Measurements from ENCODE around the gene PPP1R12C.

Gene PPP1R12C

DNA sequence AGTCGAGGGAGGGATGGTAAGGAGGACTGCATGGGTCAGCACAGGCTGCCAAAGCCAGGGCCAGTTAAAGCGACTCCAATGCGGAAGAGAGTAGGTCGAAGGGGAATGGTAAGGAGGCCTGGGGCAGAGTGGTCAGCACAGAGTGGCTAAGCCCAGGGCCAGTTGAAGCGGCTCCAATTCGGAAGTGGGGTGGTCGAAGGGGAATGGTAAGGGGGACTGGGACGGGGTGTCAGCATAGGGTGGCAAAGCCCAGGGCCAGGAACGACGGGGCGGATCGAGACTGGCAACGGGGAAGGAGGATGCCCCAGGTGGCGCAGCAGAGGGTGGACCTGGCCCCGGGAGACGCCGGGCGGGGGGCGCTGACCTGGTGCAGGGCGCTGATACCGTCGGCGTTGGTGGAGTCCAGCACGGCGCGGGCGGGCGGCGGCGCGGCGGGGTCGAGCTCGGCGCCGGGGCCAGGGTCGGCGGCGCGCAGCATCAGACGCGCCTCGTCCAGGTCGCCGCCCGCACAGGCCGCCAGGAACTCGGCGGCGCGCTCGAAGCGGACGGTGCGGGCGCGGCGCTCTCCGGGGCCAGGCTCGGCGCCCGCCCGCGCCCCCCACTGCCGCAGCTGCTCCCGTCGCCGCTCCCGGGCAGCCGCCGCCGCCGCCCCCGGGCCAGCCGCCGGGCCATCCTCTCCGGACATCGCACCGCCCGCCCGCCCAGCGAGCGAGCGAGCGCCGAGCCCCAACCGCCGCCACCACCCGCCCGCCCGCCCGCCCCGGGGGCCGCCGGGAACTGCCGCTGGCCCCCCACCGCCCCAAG, at the start of gene PPP1R12C:
TSS of gene PPP1R12C (minus strand) at position 779 of the 804 bp plus-strand sequence. CDS start at position 685, 94 bp downstream.
- TF ChIP-seq, protein P1, sequence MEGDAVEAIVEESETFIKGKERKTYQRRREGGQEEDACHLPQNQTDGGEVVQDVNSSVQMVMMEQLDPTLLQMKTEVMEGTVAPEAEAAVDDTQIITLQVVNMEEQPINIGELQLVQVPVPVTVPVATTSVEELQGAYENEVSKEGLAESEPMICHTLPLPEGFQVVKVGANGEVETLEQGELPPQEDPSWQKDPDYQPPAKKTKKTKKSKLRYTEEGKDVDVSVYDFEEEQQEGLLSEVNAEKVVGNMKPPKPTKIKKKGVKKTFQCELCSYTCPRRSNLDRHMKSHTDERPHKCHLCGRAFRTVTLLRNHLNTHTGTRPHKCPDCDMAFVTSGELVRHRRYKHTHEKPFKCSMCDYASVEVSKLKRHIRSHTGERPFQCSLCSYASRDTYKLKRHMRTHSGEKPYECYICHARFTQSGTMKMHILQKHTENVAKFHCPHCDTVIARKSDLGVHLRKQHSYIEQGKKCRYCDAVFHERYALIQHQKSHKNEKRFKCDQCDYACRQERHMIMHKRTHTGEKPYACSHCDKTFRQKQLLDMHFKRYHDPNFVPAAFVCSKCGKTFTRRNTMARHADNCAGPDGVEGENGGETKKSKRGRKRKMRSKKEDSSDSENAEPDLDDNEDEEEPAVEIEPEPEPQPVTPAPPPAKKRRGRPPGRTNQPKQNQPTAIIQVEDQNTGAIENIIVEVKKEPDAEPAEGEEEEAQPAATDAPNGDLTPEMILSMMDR (IDR thresholded peaks at IDR 0.05) = no peak; the same call in 1 of the 2 replicates
- TF ChIP-seq ZFX (IDR thresholded peaks at IDR 0.05; ENCODE audit: borderline replicate concordance) = no peak
- peak within 1 kb of the TSS; percentile 76 for H3K27ac ChIP-seq

DNA sequence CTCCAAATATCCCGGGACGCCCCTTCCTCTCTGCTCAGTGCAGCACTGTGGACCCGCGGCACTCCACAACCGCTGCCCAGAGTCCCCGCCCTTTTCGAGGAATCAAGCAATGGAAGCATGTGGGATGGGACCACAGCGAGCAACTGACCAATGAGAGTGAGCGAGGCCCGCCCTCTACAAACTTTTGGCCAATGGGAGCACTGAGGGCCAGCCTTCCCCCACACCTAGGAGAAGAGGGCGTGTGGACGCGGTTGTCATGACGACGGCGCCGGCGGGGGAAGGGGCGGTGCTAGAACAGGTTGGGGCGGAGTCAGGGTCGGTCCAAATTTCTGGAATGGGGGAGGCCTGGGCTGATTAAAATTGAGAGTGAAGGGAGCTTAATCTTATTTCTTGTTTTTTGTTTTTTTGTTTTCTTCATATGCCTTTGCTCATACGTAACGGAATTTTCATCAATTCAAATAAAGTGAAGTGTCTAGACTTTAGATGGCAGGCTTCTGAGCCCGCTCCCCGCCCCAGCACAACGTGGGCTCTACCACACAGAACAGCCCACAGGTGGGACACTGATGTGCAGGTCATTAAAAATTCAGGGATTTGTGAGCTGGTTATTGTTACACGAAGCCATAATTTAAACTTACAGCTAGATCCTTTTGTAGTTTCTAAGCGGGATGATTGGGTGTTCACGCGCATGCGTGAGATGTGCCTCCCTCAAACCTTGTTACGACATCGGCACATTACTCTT, 49.3 kb upstream of the PPP1R12C start, which contains the start of gene DNAAF3:
TSS of gene DNAAF3 (minus strand) at position 84 of the 739 bp plus-strand sequence. CDS start 200 bp downstream, outside the sequence.
- no peak for TF ChIP-seq ZFX (IDR thresholded peaks at IDR 0.05; ENCODE audit: borderline replicate concordance)
- H3K27ac ChIP-seq = peak within 1 kb of the TSS; percentile 91

DNA sequence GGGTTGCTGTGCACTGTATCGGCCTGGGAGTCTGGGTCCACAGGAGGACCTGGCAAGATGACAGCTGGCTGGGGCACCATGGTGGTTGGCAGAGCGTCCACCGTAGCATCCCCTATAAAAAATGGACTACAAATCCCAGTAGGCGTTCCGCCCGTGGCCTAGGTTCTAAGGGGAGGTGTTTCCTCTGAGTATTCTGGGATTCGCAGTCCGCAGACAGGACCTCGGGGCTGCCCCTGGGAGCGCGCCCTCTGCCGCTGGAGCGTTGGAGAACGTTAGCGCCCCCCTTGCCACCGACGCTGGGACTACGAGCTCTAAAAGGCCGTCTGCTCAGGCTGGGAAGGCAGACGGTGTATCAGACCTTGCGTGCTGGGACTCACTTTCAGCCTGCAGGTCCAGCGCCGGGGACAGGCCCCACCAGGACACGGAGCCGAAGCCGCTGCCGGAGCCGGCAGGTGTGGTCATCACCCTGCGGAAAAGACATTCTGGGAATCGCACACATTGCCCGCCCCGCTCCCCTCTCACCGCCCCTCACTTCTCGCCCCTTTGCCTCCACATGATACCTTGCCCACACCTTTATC, 48.6 kb upstream of the PPP1R12C start:
- H3K27ac ChIP-seq = peak overlapping the region; percentile 91
- TF ChIP-seq, protein P1 (IDR thresholded peaks at IDR 0.05) = peak; percentile 96
- TF ChIP-seq ZFX (IDR thresholded peaks at IDR 0.05; ENCODE audit: borderline replicate concordance) = no peak

DNA sequence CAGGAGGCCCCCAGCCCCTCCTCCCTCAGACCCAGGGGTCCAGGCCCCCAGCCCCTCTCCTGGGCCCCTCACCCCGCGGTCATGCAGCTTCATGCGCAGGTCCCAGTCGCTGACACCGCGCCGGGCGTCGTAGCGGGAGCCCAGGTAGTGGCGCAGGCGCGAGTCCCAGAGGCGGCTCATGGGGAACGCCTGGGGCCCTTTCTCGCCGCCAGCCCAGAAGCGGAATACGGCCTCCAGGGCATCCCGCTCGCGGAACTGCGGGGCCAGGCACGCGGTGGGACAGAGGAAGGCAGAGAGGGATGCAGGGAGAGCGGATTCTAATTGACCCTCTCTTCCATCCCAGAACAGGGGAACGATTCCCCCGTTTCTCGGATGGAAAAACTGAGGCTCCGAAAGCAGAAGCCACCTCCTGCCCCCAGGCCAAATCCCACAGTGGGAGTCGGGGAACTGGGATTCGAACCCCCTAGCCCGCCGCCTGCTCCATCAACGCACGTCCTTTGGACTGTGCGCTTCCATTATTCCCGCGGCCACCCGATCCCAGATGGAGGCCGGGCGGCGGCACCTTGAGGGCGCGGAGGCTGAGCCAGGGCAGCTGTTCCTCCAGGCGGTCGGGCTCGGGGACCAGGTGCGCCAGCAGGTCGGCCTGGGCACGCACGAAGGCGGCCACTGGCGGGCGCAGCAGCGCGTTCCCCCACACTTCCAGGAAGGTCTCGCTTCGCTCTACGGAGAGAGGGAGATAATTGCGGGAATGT, 44.3 kb upstream of the PPP1R12C start:
- no peak overlapping the region for H3K27ac ChIP-seq
- TF ChIP-seq ZFX (IDR thresholded peaks at IDR 0.05; ENCODE audit: borderline replicate concordance) = no peak
- TF ChIP-seq, protein P1 (IDR thresholded peaks at IDR 0.05) = peak; percentile 7; the same call in 1 of the 2 replicates

DNA sequence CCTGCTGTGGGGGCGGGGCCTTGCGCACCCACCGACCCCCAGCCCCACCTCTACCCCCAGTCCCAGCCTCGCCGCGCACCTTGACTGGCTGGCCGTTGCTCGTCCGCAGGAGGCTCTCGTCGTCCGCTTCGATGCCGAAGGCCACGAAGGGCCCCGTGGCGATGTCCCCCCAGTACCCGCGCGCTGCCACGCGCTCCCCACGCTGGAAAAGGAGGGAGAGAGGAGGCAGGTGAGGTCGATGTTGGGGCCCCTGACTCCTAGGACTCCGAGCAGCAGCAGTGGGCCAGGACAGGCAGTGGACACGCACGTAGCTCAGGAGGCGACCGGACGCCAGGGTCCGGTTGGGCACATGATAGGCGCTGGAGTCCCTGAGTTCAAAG, 43.5 kb upstream of the PPP1R12C start:
- no peak overlapping the region for H3K27ac ChIP-seq
- no peak for TF ChIP-seq ZFX (IDR thresholded peaks at IDR 0.05; ENCODE audit: borderline replicate concordance)
- TF ChIP-seq, protein P1 (IDR thresholded peaks at IDR 0.05) = no peak

DNA sequence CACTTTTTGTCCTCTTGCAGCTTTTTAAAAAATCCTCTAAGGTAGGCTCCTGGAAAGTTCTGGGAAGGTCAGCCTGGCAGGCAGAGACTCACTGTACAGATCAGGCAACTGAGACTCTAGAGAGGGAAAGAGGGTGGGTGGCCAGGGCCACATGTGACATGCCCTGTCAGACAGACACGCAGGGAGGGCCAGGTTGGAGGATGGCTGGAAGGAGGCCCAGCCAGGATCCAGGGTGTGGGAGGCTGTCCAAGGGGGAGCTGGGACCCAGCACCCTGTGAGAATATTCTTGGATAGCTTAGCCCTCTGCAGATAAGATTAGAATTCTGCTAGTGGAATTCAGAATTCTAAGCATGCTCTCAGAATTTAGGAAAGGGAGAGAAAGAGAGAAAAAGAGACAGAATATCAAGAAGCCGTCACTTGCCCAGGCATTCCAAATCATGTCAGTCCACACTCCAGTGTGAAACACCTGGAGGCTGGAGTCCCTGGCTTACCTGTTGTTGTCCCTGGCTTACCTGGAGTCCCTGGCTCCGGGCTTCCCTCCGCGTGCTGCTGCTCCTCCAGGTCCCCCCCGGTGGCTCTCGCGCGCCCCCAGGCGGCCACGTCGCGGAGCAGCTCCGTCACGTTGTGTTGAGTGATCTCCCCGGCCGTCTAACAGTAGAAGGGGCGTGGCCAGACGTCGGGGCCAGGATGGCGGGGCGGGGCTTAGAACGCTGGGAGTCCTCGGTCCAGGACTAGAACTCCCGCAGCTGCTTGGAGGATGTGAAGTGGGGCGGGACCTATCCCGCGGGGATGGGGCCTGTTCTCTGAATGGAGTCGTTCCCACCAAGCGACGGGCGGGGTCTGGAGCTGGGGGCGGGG, 42.9 kb upstream of the PPP1R12C start:
- TF ChIP-seq ZFX (IDR thresholded peaks at IDR 0.05; ENCODE audit: borderline replicate concordance) = no peak
- TF ChIP-seq, protein P1 (IDR thresholded peaks at IDR 0.05) = peak; percentile 100
- H3K27ac ChIP-seq = peak overlapping the region; percentile 32; the same call in 1 of the 2 replicates
